ENCODE results near the gene LINC01488. TPM values are rescaled to one million over a fixed set of nuclear protein-coding genes. Genes with fewer than 3 reads are reported as not detected.

Gene LINC01488
- total and polyA plus RNA-seq, 9 of the 15 experiments (the other 6 are each of a cell fraction or from before 2014, with no cell fraction given) = not detected

GRCh38 chr11:69449320-69450063 is 32.0 kb upstream of the LINC01488 start (continued):
- TF ChIP-seq, protein P1, sequence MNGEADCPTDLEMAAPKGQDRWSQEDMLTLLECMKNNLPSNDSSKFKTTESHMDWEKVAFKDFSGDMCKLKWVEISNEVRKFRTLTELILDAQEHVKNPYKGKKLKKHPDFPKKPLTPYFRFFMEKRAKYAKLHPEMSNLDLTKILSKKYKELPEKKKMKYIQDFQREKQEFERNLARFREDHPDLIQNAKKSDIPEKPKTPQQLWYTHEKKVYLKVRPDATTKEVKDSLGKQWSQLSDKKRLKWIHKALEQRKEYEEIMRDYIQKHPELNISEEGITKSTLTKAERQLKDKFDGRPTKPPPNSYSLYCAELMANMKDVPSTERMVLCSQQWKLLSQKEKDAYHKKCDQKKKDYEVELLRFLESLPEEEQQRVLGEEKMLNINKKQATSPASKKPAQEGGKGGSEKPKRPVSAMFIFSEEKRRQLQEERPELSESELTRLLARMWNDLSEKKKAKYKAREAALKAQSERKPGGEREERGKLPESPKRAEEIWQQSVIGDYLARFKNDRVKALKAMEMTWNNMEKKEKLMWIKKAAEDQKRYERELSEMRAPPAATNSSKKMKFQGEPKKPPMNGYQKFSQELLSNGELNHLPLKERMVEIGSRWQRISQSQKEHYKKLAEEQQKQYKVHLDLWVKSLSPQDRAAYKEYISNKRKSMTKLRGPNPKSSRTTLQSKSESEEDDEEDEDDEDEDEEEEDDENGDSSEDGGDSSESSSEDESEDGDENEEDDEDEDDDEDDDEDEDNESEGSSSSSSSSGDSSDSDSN (IDR thresholded peaks at IDR 0.05; ENCODE audit: borderline replicate concordance in 1 of 2, low read depth in 2 of 2, low read length in 2 of 2) = peak; percentile 69 to 74; a peak in 2 of 4 replicates
- TF ChIP-seq MIER1 (IDR thresholded peaks at IDR 0.05; ENCODE audit: low read depth) (no peak), HMBOX1 (IDR thresholded peaks at IDR 0.05) (no peak), NFE2L1 (tag; IDR thresholded peaks at IDR 0.05; ENCODE audit: borderline replicate concordance, low read depth) (no peak), ZNF586 (CRISPR knock-in tag; conservative IDR thresholded peaks at IDR 0.05) (no peak), HCFC1 (IDR thresholded peaks at IDR 0.05; ENCODE audit: low read depth, low read length) (peak; percentile 11; the same call in 1 of the 2 replicates), NR1H2 (CRISPR knock-in tag; IDR thresholded peaks at IDR 0.05) (no peak), CCAR2 (IDR thresholded peaks at IDR 0.05; ENCODE audit: low read depth, low read length) (no peak), TAF9B (IDR thresholded peaks at IDR 0.05; ENCODE audit: partially characterized antibody) (peak; percentile 71), CREB3L1 (IDR thresholded peaks at IDR 0.05; ENCODE audit: borderline replicate concordance, low read depth) (no peak), NR2F6 (CRISPR knock-in tag; IDR thresholded peaks at IDR 0.05) (no peak), ZSCAN29 (IDR thresholded peaks at IDR 0.05) (no peak), AFF1 (IDR thresholded peaks at IDR 0.05; ENCODE audit: low read depth in 1 of 2, partially characterized antibody in 2 of 2) (no peak), ZNF444 (CRISPR knock-in tag; IDR thresholded peaks at IDR 0.05) (no peak)
- TF ChIP-seq, protein P2, sequence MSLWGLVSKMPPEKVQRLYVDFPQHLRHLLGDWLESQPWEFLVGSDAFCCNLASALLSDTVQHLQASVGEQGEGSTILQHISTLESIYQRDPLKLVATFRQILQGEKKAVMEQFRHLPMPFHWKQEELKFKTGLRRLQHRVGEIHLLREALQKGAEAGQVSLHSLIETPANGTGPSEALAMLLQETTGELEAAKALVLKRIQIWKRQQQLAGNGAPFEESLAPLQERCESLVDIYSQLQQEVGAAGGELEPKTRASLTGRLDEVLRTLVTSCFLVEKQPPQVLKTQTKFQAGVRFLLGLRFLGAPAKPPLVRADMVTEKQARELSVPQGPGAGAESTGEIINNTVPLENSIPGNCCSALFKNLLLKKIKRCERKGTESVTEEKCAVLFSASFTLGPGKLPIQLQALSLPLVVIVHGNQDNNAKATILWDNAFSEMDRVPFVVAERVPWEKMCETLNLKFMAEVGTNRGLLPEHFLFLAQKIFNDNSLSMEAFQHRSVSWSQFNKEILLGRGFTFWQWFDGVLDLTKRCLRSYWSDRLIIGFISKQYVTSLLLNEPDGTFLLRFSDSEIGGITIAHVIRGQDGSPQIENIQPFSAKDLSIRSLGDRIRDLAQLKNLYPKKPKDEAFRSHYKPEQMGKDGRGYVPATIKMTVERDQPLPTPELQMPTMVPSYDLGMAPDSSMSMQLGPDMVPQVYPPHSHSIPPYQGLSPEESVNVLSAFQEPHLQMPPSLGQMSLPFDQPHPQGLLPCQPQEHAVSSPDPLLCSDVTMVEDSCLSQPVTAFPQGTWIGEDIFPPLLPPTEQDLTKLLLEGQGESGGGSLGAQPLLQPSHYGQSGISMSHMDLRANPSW (CRISPR knock-in tag; IDR thresholded peaks at IDR 0.05) = no peak

Measured in K562 (cell line).